HFF-Myc (cell line): ENCODE measurements around the gene PSME1.

Experiments used
- DNase-seq: peaks from one replicate; pipeline ENCODE4 v3.0.0-alpha.2; 2011; ENCODE audit warnings: low read depth; ENCODE audit errors: extremely low read depth
- H3K4me3 ChIP-seq: replicated peaks from 2 replicates; pipeline ENCODE4 v1.5.1; 2011; ENCODE audit warnings: low read depth, mild to moderate bottlenecking, control low read depth, low read length
- CTCF ChIP-seq: IDR thresholded peaks from 2 replicates; pipeline ENCODE4 v1.5.1; 2012; ENCODE audit warnings: mild to moderate bottlenecking, low read depth, low read length, control low read depth; ENCODE audit errors: missing control alignments

PSME1 gene

GRCh38 chr14:24141097-24141880, 5.3 kb downstream of the PSME1 start, which contains the start of gene EMC9:
TSS of gene EMC9 (minus strand) at chr14:24141591. CDS start at chr14:24141304, 287 bp downstream.
- peak; percentile 28 for TF ChIP-seq CTCF
- H3K4me3 ChIP-seq, result peak within 1 kb of the TSS; percentile 81
- peak; percentile 99 for DNase-seq

DNA sequence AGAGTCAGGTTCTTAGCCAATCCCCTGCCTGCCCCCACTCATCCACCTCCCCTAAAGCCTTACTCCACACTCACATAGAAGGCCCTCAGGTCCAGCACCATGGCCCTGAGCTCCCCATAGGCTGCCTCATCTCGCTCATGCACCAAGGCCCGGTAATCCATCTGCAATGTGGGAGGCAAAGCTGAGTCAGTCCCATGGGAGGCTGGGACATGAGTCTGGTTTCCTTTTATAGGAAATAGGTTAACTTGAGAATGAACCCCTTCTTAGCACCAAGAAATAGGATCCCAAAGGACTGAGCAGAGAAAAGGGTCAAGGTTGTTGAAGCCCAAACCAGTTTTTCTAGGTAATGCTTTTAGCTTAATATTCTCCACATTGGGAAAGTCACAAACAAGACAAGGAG, 7.5 kb downstream of the PSME1 start:
- TF ChIP-seq CTCF, result no peak
- no peak overlapping the region for H3K4me3 ChIP-seq
- no peak for DNase-seq

DNA sequence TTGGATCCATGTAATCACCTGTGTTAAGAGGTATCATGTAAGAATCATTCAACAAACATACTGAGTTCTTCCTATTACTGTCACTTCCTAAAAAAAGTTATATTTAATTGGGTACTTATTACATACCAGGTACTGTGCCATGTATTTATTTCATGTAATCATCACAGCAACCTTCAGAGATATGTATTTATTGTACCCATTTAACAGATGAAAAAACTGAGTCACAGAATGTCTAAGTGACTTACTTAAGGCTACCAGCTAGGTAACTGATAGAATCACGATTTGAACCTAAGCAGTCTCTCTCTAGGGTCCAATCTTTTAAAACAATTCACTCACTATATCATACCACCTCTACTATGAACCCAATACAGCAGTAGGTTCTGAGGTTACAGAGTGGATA, 8.5 kb downstream of the PSME1 start:
- no peak for TF ChIP-seq CTCF
- DNase-seq, result no peak
- no peak overlapping the region for H3K4me3 ChIP-seq

- TF ChIP-seq CTCF, result no peak
- DNase-seq, result no peak
- H3K4me3 ChIP-seq, result peak overlapping the region; percentile 75
Observed at GRCh38 chr14:24145219-24145618, 9.2 kb downstream of the PSME1 start.

GRCh38 chr14:24145690-24146452, 9.9 kb downstream of the PSME1 start:
- no peak for DNase-seq
- TF ChIP-seq CTCF, result no peak
- H3K4me3 ChIP-seq, result peak overlapping the region; percentile 75

- DNase-seq, result peak; percentile 85
- no peak for TF ChIP-seq CTCF
- peak within 1 kb of the TSS; percentile 75 for H3K4me3 ChIP-seq
Observed at GRCh38 chr14:24146453-24146977, 10.5 kb downstream of the PSME1 start, which contains the start of gene PSME2. TSS of gene PSME2 (minus strand) at chr14:24146610. CDS start at chr14:24146581, 29 bp downstream.
